Measurements from ENCODE around the gene DUSP9.

DUSP9 gene

GRCh38 chrX:153622661-153623309 is 24.2 kb upstream of the DUSP9 start:
- DNase-seq = no peak

GRCh38 chrX:153623310-153624029 is 23.5 kb upstream of the DUSP9 start:
- no peak for DNase-seq

- DNase-seq = no peak
These were observed 22.6 kb upstream of the DUSP9 start for GRCh38 chrX:153624196-153625091.

GRCh38 chrX:153625271-153626024 is 21.6 kb upstream of the DUSP9 start:
- no peak for DNase-seq

- DNase-seq = no peak
These were observed 20.9 kb upstream of the DUSP9 start for GRCh38 chrX:153626025-153626633.

- no peak for DNase-seq
These were observed 19.9 kb upstream of the DUSP9 start for GRCh38 chrX:153626863-153627674.

GRCh38 chrX:153627675-153628111 is 19.3 kb upstream of the DUSP9 start:
- no peak for DNase-seq

- no peak for DNase-seq
These were observed 18.9 kb upstream of the DUSP9 start for GRCh38 chrX:153628129-153628528.

- DNase-seq = no peak
These were observed 18.3 kb upstream of the DUSP9 start for GRCh38 chrX:153628665-153629064.

- DNase-seq = no peak
These were observed 15.7 kb upstream of the DUSP9 start for GRCh38 chrX:153631346-153631745.

GRCh38 chrX:153631907-153632594 is 15.0 kb upstream of the DUSP9 start:
- DNase-seq = no peak

GRCh38 chrX:153632595-153632946 is 14.4 kb upstream of the DUSP9 start:
- no peak for DNase-seq

- no peak for DNase-seq
These were observed 14.0 kb upstream of the DUSP9 start for GRCh38 chrX:153633048-153633447.

GRCh38 chrX:153633607-153634180 is 13.3 kb upstream of the DUSP9 start:
- DNase-seq = no peak

GRCh38 chrX:153634236-153634635 is 12.8 kb upstream of the DUSP9 start:
- no peak for DNase-seq

- no peak for DNase-seq
These were observed 12.2 kb upstream of the DUSP9 start for GRCh38 chrX:153634832-153635231.

GRCh38 chrX:153635388-153635787 is 11.6 kb upstream of the DUSP9 start:
- DNase-seq = no peak

GRCh38 chrX:153635788-153636668 is 11.0 kb upstream of the DUSP9 start:
- no peak for DNase-seq

GRCh38 chrX:153636716-153637115 is 10.3 kb upstream of the DUSP9 start:
- no peak for DNase-seq
